NCI-H345 (cell line): ENCODE results near the gene TMEM135.
"Not testable (repeated sequence)": the region's sequence is repeated elsewhere in the genome, so short reads cannot be mapped to it uniquely, and the experiment has no call there.

ENCODE experiments used
- DNase-seq: peaks from one replicate; lab custom pipeline; 2025; lab: John Stamatoyannopoulos, UW

The TMEM135 gene

DNA sequence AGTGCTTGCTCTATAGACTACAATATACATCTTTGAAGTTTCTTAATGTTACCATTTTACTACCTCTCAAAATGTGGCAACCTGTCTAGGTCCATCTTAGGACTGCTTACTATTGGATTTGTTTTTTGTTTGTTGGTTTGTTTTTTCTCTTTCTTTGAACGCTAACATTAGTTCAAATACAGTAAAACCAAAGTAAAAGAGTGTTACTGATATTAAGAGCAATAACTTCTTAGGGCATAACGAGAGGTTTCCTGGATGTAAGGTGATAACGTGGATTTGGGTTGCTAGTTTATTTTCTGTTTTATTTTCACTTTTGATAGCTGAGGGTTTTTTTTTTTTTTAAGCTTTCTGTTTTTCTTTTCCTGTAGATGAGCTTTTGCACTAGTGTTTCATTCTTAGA lies 43.6 kb downstream of the TMEM135 start:
- no peak for DNase-seq

DNA sequence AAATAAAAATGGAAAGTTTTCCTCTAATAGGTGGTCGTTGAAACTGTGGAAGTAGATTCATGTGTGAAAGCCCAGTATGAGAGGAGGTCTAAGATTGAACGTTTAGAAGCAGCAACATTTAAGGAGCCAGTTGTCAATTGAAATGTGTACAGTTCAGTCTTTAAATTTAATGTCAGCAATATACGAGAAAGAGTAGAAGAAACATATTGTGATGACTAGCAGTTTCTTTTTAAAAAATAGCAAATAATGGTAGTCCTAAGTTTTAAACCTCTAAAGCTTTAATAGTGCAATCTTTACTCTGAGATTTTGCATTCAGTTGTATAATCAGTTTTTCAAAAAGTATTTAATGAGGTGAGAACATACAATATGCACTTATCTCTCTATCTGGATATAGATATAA lies 44.9 kb downstream of the TMEM135 start:
- no peak for DNase-seq

DNA sequence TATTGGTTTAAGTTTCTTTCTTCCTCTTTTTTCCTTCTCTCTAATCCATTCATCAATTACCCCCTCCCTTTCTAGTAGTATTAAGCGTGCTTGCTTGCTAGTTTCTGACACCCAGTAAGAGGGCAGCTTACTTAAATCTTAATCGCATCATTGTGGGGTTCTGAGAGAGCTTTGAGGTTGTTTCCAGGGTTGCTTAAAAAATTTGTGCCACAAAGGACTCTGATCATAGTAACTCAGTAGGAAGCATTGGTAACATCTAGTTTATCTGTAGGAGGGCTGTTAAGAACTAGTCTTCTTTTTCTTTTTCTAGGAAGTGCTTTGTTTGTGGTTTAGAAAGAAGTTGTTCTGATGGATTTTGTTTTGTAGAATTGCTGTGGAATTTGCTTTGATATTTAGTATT lies 45.3 kb downstream of the TMEM135 start:
- no peak for DNase-seq

DNA sequence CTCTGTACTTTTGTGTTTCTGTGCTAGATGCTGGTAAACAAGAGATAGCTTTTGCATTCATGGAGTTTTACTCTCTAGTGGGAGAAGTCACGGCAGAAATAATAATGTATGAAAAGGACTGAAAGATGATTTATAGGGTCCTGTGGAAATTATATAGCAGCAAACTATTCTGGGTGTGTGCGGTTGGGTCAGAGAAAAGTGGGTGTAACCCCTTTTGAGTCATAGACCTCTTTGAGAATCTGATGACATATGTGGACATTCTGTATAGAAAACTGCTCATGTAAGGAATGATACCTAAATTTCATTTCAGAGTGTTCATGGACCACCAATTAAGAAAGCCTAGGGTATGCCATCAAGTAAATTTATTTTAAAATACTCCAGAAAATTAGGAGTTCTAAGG lies 54.4 kb downstream of the TMEM135 start:
- DNase-seq, result no peak

DNA sequence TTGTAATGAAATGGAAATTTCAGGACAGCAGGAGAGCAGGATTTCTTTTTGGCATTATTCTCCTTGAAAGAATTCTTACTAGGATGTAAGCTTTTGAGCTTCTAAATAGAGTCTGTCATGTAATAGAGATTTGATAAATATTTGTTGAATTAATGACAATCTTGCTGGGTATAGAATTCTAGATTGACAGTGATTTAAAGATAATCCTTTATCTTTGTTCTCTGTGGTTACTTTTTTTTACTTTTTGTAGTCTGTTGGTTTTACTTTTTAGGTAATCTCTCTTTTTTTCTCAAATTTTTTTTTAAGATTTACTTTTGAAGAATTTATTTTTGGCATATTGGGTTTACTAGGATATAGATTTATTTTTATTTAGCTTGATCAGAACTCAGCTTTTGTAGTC lies 54.8 kb downstream of the TMEM135 start:
- DNase-seq, result no peak

DNA sequence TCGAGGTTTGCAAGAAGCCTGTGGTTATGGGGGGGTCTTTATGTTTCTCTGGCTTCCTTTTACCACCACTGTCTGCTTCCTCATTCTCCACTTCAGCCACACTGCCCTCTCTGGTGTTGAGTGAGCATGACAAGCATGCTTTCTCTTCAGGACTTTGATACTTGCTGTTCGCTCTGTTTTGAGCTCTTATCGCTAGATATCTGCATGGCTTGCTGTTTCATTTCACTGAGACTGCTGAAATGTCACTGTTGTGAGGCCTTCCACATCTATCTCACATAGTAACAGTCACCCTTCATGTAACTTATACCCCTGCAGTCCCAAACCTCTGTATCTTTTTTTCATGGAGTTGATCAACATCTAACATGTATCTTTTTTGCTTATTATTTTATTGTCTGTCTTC lies 59.8 kb downstream of the TMEM135 start:
- peak; percentile 20 for DNase-seq

DNA sequence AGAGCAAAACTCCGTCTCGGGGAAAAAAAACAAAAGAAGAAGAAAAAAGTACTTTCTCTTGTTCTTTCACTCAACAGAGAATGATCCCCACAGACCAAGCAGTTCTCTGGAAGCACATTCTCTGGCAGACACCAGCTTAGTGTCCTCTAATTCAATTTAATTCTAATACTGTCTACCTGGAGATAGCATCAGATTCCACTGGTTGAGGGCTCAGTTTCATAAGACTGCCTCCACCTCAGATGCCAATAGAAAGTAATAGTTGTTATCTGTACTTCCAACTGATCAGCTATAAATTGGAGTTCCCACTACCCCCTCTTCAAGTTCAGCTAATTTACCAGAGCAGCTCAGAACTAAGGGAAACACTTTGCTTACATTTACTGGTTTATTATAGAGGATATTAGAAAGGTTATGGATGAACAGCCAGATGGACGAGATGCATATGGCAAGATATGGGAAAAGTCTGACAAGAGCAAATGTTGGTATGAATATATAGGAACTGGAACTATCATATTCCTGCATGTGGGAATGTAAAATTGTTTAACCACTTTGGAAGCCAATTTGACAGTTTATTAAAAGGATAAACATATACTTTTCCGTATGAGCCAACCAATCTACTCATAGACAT lies 64.3 kb downstream of the TMEM135 start:
- DNase-seq, result no peak

DNA sequence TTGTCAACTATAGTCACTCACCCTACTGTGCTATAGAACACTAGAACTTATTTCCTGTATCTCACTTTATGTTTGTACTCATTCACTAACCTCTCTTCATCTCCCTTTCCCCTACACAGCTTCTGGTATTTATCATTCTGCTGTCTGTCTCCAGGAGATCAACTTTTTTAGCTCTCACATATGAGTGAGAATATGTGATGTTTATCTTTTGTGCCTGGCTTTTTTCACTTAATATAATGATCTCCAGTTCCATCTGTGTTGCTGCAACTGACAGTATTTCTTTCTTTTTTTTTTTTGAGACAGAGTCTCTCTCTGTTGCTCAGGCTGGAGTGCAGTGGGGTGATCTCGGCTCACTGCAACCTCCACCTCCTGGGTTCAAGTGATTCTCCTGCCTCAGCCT lies 68.1 kb downstream of the TMEM135 start:
- DNase-seq, result not testable (repeated sequence)

DNA sequence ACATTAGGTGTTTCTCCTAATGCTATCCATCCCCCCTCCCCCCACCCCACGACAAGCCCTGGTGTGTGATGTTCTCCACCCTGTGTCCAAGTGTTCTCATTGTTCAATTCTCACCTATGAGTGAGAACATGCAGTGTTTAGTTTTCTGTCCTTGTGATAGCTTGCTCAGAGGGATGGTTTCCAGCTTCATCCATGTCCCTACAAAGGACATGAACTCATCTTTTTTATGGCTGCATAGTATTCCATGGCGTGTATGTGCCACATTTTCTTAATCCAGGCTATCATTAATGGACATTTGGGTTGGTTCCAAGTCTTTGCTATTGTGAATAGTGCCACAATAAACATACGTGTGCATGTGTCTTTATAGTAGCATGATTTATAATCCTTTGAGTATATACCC lies 69.6 kb downstream of the TMEM135 start:
- DNase-seq, result not testable (repeated sequence)

DNA sequence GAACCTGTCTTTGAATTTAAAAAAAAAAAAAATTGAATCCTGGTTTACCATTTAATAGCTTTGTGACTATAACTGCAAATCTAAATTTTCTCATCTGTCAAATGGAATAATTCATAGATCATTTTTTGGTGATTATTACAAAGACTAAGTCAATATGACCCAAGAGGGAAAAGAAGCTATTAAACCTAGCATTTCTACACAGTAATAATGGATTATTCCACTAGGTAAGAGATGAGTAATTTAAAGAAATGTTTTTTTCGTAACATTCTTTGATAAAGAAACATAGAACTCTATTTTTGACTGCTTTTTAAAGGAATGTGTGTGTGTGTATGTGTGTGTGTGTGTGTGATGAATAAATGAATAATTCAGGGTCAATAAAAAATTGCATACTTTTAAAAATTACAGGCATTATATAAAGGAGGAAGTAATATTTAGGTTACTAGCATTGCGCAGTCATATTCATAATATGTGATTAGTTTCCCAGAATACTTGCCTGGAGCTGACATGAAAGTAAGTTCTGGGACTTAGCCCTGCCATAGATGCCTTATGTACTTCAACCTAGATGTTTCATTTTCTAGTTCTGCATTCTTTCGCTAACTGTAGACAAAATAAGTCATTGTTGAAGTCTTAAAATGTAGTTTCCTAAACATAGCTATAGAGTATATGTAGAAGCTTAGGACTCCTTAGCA lies 72.9 kb downstream of the TMEM135 start:
- DNase-seq, result no peak

DNA sequence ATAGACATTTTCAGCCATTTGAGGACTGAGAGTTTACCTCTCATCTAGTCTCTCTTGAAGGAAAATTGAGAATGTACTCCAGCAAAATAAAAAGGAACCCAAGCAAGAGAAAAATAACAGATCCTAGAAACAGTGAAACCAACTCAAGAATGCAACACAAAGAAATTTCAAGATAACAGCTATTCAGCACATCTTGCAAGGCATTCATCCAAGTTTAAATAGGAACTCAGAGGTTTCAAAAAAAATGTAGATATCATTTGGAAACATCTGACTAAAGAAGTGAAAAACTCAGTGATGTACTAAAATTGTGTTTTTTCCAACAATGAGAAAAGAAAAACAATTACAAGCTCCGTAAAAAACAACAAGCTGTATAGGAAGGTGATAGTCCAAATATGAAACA lies 76.4 kb downstream of the TMEM135 start:
- DNase-seq, result no peak

DNA sequence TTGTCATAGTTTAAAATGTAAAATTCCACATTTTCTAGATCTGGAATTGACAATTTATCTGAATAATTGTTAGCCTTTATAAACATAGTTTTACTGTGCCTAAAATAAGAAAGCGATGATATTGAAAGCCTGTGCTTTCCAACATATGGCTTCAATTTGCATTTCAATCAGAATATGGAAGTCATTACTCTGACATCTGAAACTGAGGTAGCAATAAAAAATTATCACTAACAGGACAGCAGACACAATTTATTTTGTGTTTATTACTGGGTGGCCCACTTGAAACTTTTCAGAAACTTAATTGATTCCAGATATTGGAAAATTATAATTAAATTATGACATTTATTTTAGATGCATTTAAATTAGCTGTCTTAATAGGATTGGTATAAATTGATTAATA lies 78.5 kb downstream of the TMEM135 start:
- no peak for DNase-seq

DNA sequence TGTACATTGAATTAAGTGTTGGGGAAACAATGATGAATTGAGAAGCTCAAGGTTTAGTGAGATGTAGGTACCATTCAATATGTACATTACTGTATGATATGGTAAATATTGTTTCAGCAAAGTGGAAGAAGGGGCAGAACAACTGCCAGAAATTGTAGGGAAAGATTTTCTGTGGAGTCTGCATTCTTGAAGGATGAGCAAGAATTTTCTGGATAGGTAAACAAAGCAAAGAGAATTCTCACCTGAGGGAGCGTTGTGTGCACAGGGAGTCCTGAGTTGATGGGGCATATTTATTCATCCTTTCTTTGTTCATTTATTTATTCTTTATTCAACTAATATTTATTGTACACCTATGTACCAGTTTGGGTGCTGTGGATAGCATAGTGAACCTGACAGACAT lies 83.2 kb downstream of the TMEM135 start:
- no peak for DNase-seq

DNA sequence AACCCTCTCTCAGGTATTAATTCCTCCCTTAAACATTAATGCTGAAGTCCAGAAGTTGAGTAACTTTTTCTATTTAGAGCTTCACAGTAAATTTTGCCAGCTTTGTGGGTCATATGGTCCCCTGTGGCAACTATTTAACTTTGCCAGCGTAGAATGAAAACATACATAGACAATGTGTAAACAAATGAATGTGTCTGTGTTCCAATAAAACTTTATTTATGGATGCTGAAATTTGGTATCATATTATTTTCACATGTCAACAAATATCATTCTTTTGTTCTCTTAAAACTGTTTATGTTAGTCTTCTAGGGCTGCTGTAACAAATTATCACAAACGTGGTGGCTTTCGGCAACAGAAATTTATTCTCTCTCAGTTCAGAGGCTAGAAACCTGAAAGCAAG lies 85.1 kb downstream of the TMEM135 start:
- DNase-seq, result no peak

DNA sequence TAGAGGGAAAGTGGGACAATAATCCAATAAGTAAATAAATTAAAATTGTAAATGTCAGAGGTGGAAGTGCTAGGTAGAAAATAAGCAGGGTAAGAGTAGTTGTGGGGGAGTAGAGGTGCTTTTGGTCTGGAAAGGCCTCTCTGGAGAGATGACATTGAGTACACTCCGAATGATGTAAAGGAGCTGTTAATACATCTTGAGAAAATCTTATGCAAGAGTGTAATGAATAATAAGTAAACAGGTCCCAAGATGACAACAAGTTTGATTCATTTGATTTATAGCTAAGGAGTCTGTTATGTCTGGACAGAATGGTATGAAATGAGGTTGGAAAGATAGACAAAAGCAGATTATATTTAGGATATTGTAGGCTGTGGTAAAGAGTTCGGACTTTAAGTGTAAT lies 87.5 kb downstream of the TMEM135 start:
- no peak for DNase-seq

DNA sequence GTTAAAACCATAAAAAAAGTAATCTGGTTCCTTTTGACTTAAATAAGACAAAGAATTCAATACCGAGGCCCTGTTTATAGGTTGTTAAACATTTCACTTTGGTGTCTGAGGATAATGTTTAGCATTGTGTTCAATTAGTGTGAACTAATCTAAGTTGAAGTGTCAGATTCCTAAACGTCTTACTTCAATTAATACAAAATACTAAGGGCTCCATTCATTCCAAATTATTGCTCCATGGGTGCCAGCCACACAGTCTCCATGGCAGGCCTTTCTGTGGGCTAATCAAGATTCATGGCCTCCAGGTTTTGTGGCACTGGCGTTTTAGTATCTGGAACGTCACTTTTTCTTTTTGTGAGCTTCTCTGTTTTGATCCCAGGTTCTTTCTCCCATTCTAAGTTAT lies 89.4 kb downstream of the TMEM135 start:
- no peak for DNase-seq

DNA sequence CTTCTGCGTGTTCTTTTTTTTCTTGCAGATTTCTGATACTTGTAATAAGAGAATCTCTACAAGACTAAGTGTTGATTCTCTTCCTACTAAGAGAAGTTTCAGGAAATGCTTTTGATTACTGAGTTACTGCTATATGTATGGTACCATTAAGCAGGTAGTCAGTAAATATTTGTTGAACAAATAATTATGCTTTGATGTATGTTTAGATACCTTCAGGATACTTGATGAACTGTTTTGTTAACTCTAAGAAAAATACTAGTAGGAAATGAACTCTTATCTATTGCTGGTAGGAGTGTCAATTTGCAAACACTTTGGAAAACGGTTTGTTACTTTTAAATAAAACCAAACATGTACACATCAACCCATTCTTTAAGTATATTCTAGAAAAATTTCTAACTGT lies 90.6 kb downstream of the TMEM135 start:
- DNase-seq, result no peak

DNA sequence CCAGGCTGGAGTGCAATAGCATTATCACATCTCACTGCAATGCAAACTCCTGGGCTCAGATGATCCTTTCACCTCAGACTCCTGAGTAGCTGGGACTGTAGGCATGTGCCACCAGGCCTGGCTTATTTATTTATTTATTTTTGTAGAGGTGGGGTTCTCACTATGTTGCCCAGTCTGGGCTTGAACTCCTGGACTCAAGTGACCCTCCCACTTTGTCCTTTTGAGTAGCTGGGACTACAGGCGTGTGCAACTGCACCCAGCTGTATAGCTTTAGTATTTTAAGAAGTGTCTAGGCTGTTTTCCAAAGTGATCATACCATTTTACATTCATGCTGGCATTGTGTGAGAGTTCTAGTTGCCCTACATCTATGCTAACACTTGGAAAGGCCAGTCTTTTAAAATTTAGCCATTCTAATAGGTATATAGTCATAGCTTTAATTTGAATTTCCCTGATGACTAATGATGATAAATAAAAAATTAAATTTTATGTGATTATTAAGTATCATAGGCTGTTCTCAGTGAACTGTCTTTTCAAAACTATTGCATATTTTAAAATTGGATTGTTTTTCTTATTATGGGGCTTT lies 96.9 kb downstream of the TMEM135 start:
- no peak for DNase-seq

DNA sequence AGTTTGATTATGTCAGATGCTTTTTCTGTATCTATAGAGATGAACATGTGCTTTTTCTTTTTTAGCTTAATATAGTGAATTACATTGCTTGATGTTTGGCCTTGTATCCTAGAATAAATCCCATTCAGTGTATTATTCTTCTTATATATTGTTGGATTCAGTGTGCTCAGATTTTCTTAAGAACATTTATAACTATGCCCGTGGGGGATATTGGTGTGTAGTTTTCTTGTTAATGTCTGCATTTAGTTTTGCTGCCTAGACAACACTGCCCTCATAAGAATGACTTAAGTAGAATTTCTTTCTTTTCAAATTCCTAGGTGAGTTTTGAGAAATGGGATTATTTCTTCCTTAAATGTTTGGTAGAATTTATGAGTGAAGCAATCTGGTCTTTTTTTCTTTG lies 98.5 kb downstream of the TMEM135 start:
- no peak for DNase-seq

DNA sequence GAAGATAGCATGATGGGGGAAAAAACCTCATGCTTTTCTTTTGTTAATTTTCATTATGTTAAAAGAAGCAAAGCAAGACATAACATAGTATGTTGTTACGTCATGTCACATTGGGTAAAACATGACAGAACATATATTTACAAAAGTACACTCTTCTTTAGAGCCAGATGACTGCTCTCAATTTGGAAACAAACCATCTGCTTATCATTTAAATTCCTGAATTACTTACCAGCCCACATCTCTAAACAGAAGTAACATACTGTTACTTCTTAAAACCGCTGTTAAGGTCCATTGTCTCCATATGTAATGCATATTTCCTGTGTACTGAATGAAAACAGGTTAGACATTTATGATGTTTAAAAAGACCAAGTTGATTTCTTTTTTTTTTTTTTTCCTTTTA lies 100.0 kb downstream of the TMEM135 start:
- no peak for DNase-seq

DNA sequence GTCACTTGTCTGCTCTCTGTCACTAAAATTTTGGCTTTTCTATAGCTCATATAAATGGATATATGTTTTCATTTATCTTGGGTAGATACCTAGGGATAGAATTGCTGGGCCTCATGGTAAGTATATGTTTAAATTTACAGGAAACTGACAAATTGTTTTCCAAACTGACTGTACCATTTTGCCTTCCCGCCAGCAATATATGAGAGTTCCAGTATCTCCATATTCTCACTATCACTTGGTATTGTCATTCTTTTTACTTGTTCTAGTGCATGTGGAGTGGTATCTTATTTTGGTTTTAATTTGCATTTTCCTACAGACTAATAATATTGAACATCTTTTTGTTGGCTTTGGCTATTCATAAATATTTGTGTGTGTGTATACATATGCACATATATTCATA lies 101.7 kb downstream of the TMEM135 start:
- no peak for DNase-seq

DNA sequence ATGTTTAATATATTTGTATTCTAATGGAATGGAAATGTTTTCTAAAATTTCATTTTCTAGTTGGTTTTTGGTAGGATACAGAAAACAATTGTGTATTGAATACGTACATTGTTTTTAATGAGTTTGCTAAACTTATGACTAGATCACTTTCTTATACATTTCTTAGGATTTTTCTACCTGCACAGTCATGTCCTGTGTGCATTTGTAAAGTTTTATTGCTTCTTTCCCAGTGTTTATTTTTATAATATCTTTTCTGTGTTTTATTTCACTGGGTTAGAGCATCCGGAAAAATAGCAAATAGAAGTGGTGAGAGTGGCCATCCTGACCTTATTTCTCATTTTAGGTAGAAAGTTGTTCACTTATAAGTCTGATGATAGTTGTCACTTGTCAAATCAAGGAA lies 103.6 kb downstream of the TMEM135 start:
- DNase-seq, result no peak

DNA sequence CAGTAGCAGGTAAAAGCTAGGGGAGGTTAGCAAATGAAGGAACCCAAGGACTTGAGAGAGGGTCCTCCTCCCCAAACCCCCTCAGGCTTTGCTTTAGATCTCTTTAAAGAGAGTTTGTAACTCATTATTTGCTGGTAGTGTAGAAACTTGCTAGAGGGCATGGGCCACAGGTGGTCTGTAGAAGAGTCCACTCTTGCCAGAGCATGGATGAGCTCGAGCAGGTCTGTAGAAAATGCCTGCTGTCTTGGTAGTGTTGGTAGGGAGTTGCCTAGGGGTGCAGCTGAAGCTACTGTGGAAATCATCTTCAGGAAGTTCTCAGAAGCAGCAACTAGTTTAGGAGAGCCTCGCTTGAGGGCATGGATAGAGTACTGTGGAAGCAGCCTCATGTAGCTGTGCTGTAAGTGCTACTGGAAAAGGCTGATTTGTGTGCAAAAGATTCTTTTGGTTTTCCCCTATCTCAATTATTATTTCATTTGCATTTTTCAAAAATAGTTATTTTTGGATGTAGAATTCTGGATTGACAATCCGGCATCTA lies 104.3 kb downstream of the TMEM135 start:
- DNase-seq, result no peak

DNA sequence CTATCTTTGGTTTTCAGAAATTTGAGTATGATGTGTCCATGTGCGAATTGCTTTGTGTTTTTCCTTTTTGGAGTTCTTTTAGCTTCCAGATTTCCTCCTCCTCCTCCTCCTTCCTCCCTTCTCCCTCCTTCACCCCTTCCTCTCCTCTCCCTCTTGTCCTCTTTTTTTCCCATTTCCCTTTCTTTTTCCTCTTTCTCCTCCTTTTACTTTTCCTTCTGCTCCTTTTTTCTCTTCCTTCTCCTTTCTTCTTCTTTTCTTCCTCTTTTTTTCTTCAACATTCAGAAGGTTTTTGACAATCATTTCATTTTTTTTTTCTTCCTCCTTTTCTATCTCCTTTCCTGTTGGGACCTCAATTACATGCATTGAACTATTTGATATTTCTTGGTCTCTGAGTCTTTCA lies 104.9 kb downstream of the TMEM135 start:
- DNase-seq, result no peak
